GM23248 (cell line): ENCODE measurements around the gene GHR. TPM values are rescaled to one million over a fixed set of nuclear protein-coding genes. Genes with fewer than 3 reads are reported as not detected.

Source experiments
- DNase-seq: peaks from one replicate; pipeline ENCODE4 v3.0.0-alpha.2; 2015
- H2AFZ ChIP-seq: fragments of 200-600 bp; sonication (generic); 2 replicates; pipeline ENCODE4 v1.6.1; 2016; ENCODE audit warnings: antibody characterized with exemption
- H3F3A ChIP-seq: fragments of 200-600 bp; sonication (generic); 2 replicates; pipeline ENCODE4 v1.6.1; 2016; ENCODE audit warnings: mild to moderate bottlenecking, antibody characterized with exemption, mixed run types; ENCODE audit not compliant: insufficient read depth
- H3K27ac ChIP-seq: fragments of 200-600 bp; sonication (generic); 2 replicates; pipeline ENCODE4 v1.5.1; 2016; ENCODE audit warnings: mild to moderate bottlenecking
- H3K27me3 ChIP-seq: fragments of 200-600 bp; sonication (generic); replicated peaks from 2 replicates; pipeline ENCODE4 v1.6.1; 2016; ENCODE audit warnings: mild to moderate bottlenecking; ENCODE audit not compliant: insufficient read depth
- H3K36me3 ChIP-seq: fragments of 200-600 bp; sonication (generic); 2 replicates; pipeline ENCODE4 v1.6.1; 2016; ENCODE audit warnings: low read depth, mild to moderate bottlenecking
- H3K4me1 ChIP-seq: fragments of 200-600 bp; sonication (generic); 2 replicates; pipeline ENCODE4 v1.6.1; 2016; ENCODE audit warnings: mild to moderate bottlenecking; ENCODE audit not compliant: insufficient read depth
- H3K4me2 ChIP-seq: fragments of 200-600 bp; sonication (generic); one replicate; pipeline ENCODE4 v1.6.1; 2016; ENCODE audit warnings: mild to moderate bottlenecking; ENCODE audit not compliant: unreplicated experiment
- H3K4me3 ChIP-seq: fragments of 200-600 bp; sonication (generic); 2 replicates; pipeline ENCODE4 v1.5.1; 2016; ENCODE audit warnings: mild to moderate bottlenecking
- H3K79me2 ChIP-seq: fragments of 200-600 bp; sonication (generic); 2 replicates; pipeline ENCODE4 v1.6.1; 2016; ENCODE audit warnings: mild to moderate bottlenecking; ENCODE audit not compliant: insufficient read depth
- H3K9ac ChIP-seq: fragments of 200-600 bp; sonication (generic); 2 replicates; pipeline ENCODE4 v1.6.1; 2016; ENCODE audit warnings: mild to moderate bottlenecking
- H3K9me2 ChIP-seq: fragments of 200-600 bp; sonication (generic); 2 replicates; pipeline ENCODE4 v1.6.1; 2016; ENCODE audit warnings: mixed run types, mild to moderate bottlenecking, moderate library complexity; ENCODE audit not compliant: insufficient read depth
- H3K9me3 ChIP-seq: fragments of 200-600 bp; sonication (generic); one replicate; pipeline ENCODE4 v1.6.1; 2017; ENCODE audit warnings: low read depth
- H4K20me1 ChIP-seq: fragments of 200-600 bp; sonication (generic); 2 replicates; pipeline ENCODE4 v1.6.0; 2016; ENCODE audit not compliant: insufficient read depth
- EZH2 ChIP-seq: fragments of 200-600 bp; sonication (generic); IDR thresholded peaks from 2 replicates; pipeline ENCODE4 v1.6.1; 2018; ENCODE audit warnings: antibody characterized with exemption, mild to moderate bottlenecking; ENCODE audit not compliant: insufficient read depth, poor library complexity, severe bottlenecking
- EZH2phosphoT487 ChIP-seq: fragments of 200-600 bp; sonication (generic); IDR thresholded peaks from 2 replicates; pipeline ENCODE4 v1.6.1; 2018; ENCODE audit warnings: antibody characterized with exemption, moderate library complexity, mild to moderate bottlenecking, low read depth; ENCODE audit not compliant: insufficient read depth
- WGBS, 2 experiments: methylation state at CpG; one replicate each; pipeline ENCODE4 v1.1.6; 2015 to 2017; ENCODE audit warnings: low lambda C conversion rate in 2 of 2, low coverage in 1 of 2; ENCODE audit errors: missing lambda C conversion rate in 2 of 2; 5-methylcytosine and 5-hydroxymethylcytosine counted together
- in situ Hi-C: fragments of 300-500 bp; cut with MboI; formaldehyde crosslinking; loops from 2 replicates; pipeline ENCODE4 v1.15.0; 2020
- polyA plus RNA-seq: library from polyadenylated mRNA; unstranded; fragments of >200 nt; fragmentation: Nextera tagmentation; extraction: Ambion mirVana; gene quantifications from 2 replicates; pipeline ENCODE4 v1.2.1, GENCODE V29; 2016
- total RNA-seq: library from RNA; depleted of rRNA; stranded (reverse); fragments of >200 nt; shearing (Covaris generic); gene quantifications from 2 replicates; pipeline ENCODE4 v1.2.3, GENCODE V29; 2014

GHR gene
- total and polyA plus RNA-seq, 2 experiments from 2014 or later = 0.64 to 1.5 TPM

- DNase-seq = no peak
- Histone ChIP-seq H3K9me2 (no peaks in the 10 kb centered on the region), H3K4me2 (no peak overlapping the region), H3K36me3 (no peaks in the 10 kb centered on the region), H3K27me3 (no peaks in the 10 kb centered on the region), H3K9me3 (no peaks in the 10 kb centered on the region), H3K9ac (no peak overlapping the region), H3K79me2 (no peaks in the 10 kb centered on the region), H2AFZ (no peak overlapping the region), H3F3A (no peaks in the 10 kb centered on the region), H3K4me1 (no peaks in the 10 kb centered on the region), H4K20me1 (no peaks in the 10 kb centered on the region), H3K27ac (no peak overlapping the region), H3K4me3 (no peak overlapping the region)
- TF ChIP-seq EZH2phosphoT487 = no peak
- no peak for TF ChIP-seq EZH2
- 44 to 53% methylated on average over 3 of the region's 3 CpGs for WGBS, 2 experiments
- in situ Hi-C loops = no loop called here
Observed at GRCh38 chr5:42691413-42691937, 268.2 kb downstream of the GHR start.

- Histone ChIP-seq H3F3A (no peaks in the 10 kb centered on the region), H3K9me2 (no peaks in the 10 kb centered on the region), H3K27ac (no peak overlapping the region), H3K79me2 (no peaks in the 10 kb centered on the region), H3K9me3 (no peaks in the 10 kb centered on the region), H2AFZ (no peak overlapping the region), H3K36me3 (no peaks in the 10 kb centered on the region), H4K20me1 (no peaks in the 10 kb centered on the region), H3K4me1 (no peaks in the 10 kb centered on the region), H3K27me3 (no peaks in the 10 kb centered on the region), H3K4me3 (no peak overlapping the region), H3K9ac (no peak overlapping the region), H3K4me2 (no peak overlapping the region)
- TF ChIP-seq EZH2phosphoT487 (no peak), EZH2 (no peak)
- in situ Hi-C loops = no loop called here
- WGBS, 2 experiments = 66 to 68% methylated on average over 7 of the region's 7 CpGs
- no peak for DNase-seq
Observed at GRCh38 chr5:42701351-42702059, 278.3 kb downstream of the GHR start.

- in situ Hi-C loops = no loop called here
- Histone ChIP-seq H3K9me3 (no peaks in the 10 kb centered on the region), H3K9me2 (no peaks in the 10 kb centered on the region), H3K4me3 (no peak overlapping the region), H3K9ac (no peak overlapping the region), H3K27me3 (no peaks in the 10 kb centered on the region), H3K79me2 (no peaks in the 10 kb centered on the region), H3K27ac (no peak overlapping the region), H3K4me2 (no peak overlapping the region), H2AFZ (no peak overlapping the region), H3F3A (no peaks in the 10 kb centered on the region), H4K20me1 (no peaks in the 10 kb centered on the region), H3K36me3 (no peaks in the 10 kb centered on the region), H3K4me1 (no peaks in the 10 kb centered on the region)
- no peak for TF ChIP-seq EZH2
- no peak for DNase-seq
- 50 to 65% methylated on average over 1 of the region's 1 CpG for WGBS, 2 experiments
Observed at GRCh38 chr5:42703238-42703637, 280.0 kb downstream of the GHR start.

- Histone ChIP-seq H3K9ac (no peak overlapping the region), H3K9me3 (no peaks in the 10 kb centered on the region), H3K27ac (no peak overlapping the region), H3K4me1 (0 out of 2 replicates have a peak, but pooled peaks cover 5% of the 10 kb centered on the region), H2AFZ (no peak overlapping the region), H3K36me3 (no peaks in the 10 kb centered on the region), H3K4me2 (no peak overlapping the region), H3K4me3 (no peak overlapping the region), H3K27me3 (no peaks in the 10 kb centered on the region), H3F3A (no peaks in the 10 kb centered on the region), H3K9me2 (no peaks in the 10 kb centered on the region), H4K20me1 (no peaks in the 10 kb centered on the region), H3K79me2 (no peaks in the 10 kb centered on the region)
- DNase-seq = peak; percentile 9
- TF ChIP-seq EZH2 = no peak
- no peak for TF ChIP-seq EZH2phosphoT487
- in situ Hi-C loops = no loop called here
- 67 to 72% methylated on average over 3 of the region's 3 CpGs for WGBS, 2 experiments
Observed at GRCh38 chr5:42715785-42716184, 292.5 kb downstream of the GHR start.
